K562 (cell line): ENCODE measurements around the gene THUMPD2. TPM values are rescaled to one million over a fixed set of nuclear protein-coding genes. Genes with fewer than 3 reads are reported as not detected.

Source experiments
- ATF7 ChIP-seq: fragments of 450-650 bp; IDR thresholded peaks from 2 replicates; pipeline ENCODE4 v1.7.1; 2014; ENCODE audit warnings: mild to moderate bottlenecking, moderate library complexity
- BCL6 ChIP-seq: fragments of 250-450 bp; sonication (Bioruptor Pico); IDR thresholded peaks from 2 replicates; pipeline ENCODE4 v1.4.0; 2020
- DPF2 ChIP-seq: fragments of 450-650 bp; IDR thresholded peaks from 2 replicates; pipeline ENCODE4 v1.6.1; 2016
- ESRRB ChIP-seq: fragments of 250-450 bp; sonication (Bioruptor Pico); IDR thresholded peaks from 2 replicates; pipeline ENCODE4 v1.5.0; 2020; ENCODE audit warnings: mild to moderate bottlenecking, moderate library complexity, borderline replicate concordance
- ETS2 ChIP-seq: IDR thresholded peaks from 2 replicates; pipeline ENCODE4 v1.6.1; 2016; ENCODE audit warnings: borderline replicate concordance, missing genetic modification characterization, mild to moderate bottlenecking, moderate library complexity, missing compliant biosample characterization; ENCODE audit not compliant: poor library complexity, severe bottlenecking
- FOXM1 ChIP-seq, 2 experiments: fragments of 450-650 bp in 1 of 2; sonication (generic) in 1 of 2; formaldehyde crosslinking in 1 of 2; IDR thresholded peaks; 2 replicates each; pipeline versions ENCODE4 v1.6.1 to v1.9.0; 2017 to 2022; ENCODE audit warnings: low read depth in 2 of 2, mild to moderate bottlenecking in 2 of 2, missing genetic modification reagents in 1 of 2, moderate library complexity in 1 of 2
- KAT2B ChIP-seq: IDR thresholded peaks from one replicate; pipeline ENCODE4 v1.6.1; 2012; ENCODE audit warnings: low read depth, mild to moderate bottlenecking, control low read depth, inconsistent platforms, low read length, moderate library complexity
- MAZ ChIP-seq, 2 experiments: fragments of 450-650 bp in 1 of 2; sonication (generic) in 1 of 2; formaldehyde crosslinking; IDR thresholded peaks in 1 of 2; conservative IDR thresholded peaks in 1 of 2; 2 replicates each; pipeline versions ENCODE4 v1.4.0 to v1.5.0; 2020; ENCODE audit warnings: mild to moderate bottlenecking in 1 of 2, missing genetic modification reagents in 1 of 2
- MBD2 ChIP-seq: sonication (generic); IDR thresholded peaks from 2 replicates; pipeline ENCODE4 v1.6.1; 2016; ENCODE audit warnings: low read depth, borderline replicate concordance
- MEIS2 ChIP-seq: fragments of 450-650 bp; IDR thresholded peaks from 2 replicates; pipeline ENCODE4 v1.6.1; 2014; ENCODE audit warnings: mild to moderate bottlenecking; ENCODE audit not compliant: partially characterized antibody
- MIER1 ChIP-seq: fragments of 450-650 bp; IDR thresholded peaks from 2 replicates; pipeline ENCODE4 v1.6.1; 2016; ENCODE audit warnings: antibody characterized with exemption, mild to moderate bottlenecking, low read depth
- NBN ChIP-seq: fragments of 450-650 bp; IDR thresholded peaks from 2 replicates; pipeline ENCODE4 v1.6.1; 2016; ENCODE audit warnings: low read depth, mild to moderate bottlenecking
- RBM25 ChIP-seq: fragments of 200-400 bp; formaldehyde crosslinking; IDR thresholded peaks from 2 replicates; pipeline ENCODE4 v1.6.1; 2018; ENCODE audit warnings: low read length, low read depth, moderate library complexity; ENCODE audit not compliant: severe bottlenecking
- SIRT6 ChIP-seq: IDR thresholded peaks from one replicate; pipeline ENCODE4 v1.6.1; 2012; ENCODE audit warnings: low read depth, mild to moderate bottlenecking, control low read depth, inconsistent platforms, low read length, moderate library complexity
- SMAD4 ChIP-seq: fragments of 250-450 bp; sonication (Bioruptor Pico); conservative IDR thresholded peaks from 2 replicates; pipeline ENCODE4 v1.8.0; 2021; ENCODE audit warnings: inconsistent platforms, mild to moderate bottlenecking, moderate library complexity
- SPI1 ChIP-seq: IDR thresholded peaks from 2 replicates; pipeline ENCODE4 v1.6.1; 2011; ENCODE audit warnings: low read depth, low read length, control low read depth, borderline replicate concordance
- TBP ChIP-seq: optimal IDR thresholded peaks from 2 replicates; pipeline ENCODE3; 2011; ENCODE audit warnings: low read depth, low read length, improper control_type of control experiment
- ZNF239 ChIP-seq: fragments of 250-450 bp; sonication (Bioruptor Pico); IDR thresholded peaks from 2 replicates; pipeline ENCODE4 v1.4.0; 2020; ENCODE audit warnings: mild to moderate bottlenecking
- ZNF384 ChIP-seq: IDR thresholded peaks from 2 replicates; pipeline ENCODE4 v1.6.1; 2012; ENCODE audit warnings: low read depth, low read length, improper control_type of control experiment
- ZNF41 ChIP-seq: fragments of 250-450 bp; sonication (Bioruptor Pico); conservative IDR thresholded peaks from 2 replicates; pipeline ENCODE4 v1.4.0; 2020; ENCODE audit warnings: mild to moderate bottlenecking
- ZNF668 ChIP-seq: fragments of 250-450 bp; sonication (Bioruptor Pico); IDR thresholded peaks from 2 replicates; pipeline ENCODE4 v1.8.0; 2022; ENCODE audit warnings: mild to moderate bottlenecking, inconsistent platforms
- polyA plus RNA-seq, 8 experiments: library from polyadenylated mRNA; depleted of rRNA in 4 of 8; stranded (reverse) in 5 of 8; unstranded in 3 of 8; fragments of >200 nt; fragmentation: Nextera tagmentation in 2 of 8; fragmentation: Illumina TruSeq in 1 of 8; extraction: Ambion mirVana in 2 of 8; extraction: Trizol in 1 of 8; gene quantifications; 2 replicates each; pipeline versions ENCODE4 v1.2.1 to v1.2.3, GENCODE V29; 2011 to 2014; ENCODE audit warnings: inconsistent platforms in 1 of 8, missing spikeins in 1 of 8
- total RNA-seq, 7 experiments: library from RNA; depleted of rRNA in 6 of 7; stranded (reverse); fragments of >200 nt in 6 of 7; fragmentation: Illumina TruSeq in 2 of 7; extraction: Trizol in 2 of 7; gene quantifications; 2 replicates each; pipeline versions ENCODE4 v1.2.1 to v1.2.3, GENCODE V29; 2011 to 2021; ENCODE audit warnings: low replicate concordance in 1 of 7
- TF ChIP-seq, protein P1 (sequence below): sonication (generic); formaldehyde crosslinking; IDR thresholded peaks from 2 replicates; pipeline ENCODE4 v1.8.0; 2023; ENCODE audit warnings: mild to moderate bottlenecking, missing genetic modification reagents

THUMPD2 gene
- total and polyA plus RNA-seq, 9 of the 15 experiments (the other 6 are each of a cell fraction or from before 2014, with no cell fraction given), result 9.6 to 40.4 (median 24.0) TPM

DNA sequence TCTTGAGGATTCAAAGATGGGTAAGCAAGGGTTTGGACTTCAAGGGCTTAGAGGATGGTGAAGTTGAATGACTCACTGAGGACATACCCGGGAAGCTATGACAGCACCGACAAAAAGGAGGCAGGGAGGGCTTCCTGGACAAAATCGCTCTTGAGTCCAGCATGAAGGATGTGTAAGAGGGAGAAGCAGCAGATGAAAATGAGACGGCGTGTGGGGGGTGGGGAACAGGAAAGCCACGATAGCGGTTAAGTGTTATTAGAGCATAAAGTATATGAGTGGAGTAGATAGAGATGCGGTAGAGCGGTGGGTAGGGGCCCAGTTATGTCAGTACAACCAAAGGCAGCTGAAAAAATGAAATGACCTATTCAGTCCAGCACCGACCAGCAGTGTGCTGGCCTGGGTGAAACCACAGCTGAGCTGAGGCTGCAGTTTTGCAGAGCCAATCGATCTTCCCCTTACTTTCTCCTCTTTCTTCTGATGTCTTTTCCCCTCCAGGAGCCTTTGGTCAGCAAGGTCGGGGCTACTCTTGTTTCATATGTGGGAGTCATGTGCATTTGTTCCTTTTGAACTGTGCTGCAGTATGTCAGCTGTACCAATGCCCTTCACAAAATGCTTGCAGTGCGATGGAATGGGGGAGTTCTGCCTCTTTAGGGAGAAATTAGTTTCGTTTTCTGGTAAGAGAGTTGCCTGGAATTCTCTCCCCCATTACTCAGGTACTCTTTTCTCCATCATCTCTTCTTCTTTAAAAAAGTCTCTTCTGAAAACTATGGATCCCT lies 2.0 kb upstream of the THUMPD2 start (continued):
- no peak for TF ChIP-seq ATF7
- peak; percentile 35 for TF ChIP-seq TBP
- no peak for TF ChIP-seq ZNF668 (CRISPR knock-in tag)
- TF ChIP-seq KAT2B, result no peak
- no peak for TF ChIP-seq SIRT6
- TF ChIP-seq MEIS2, result no peak
- no peak for TF ChIP-seq BCL6 (CRISPR knock-in tag)
- no peak for TF ChIP-seq MIER1
- 0 out of 4 replicates have a peak, but pooled peaks of 1 of the 2 experiments have one; percentile 15 for TF ChIP-seq MAZ (CRISPR knock-in tag; conservative IDR thresholded peaks at IDR 0.05 in 1 of 2, IDR thresholded peaks at IDR 0.05 in 1 of 2)
- no peak for TF ChIP-seq ZNF41 (CRISPR knock-in tag)
- TF ChIP-seq, protein P1, sequence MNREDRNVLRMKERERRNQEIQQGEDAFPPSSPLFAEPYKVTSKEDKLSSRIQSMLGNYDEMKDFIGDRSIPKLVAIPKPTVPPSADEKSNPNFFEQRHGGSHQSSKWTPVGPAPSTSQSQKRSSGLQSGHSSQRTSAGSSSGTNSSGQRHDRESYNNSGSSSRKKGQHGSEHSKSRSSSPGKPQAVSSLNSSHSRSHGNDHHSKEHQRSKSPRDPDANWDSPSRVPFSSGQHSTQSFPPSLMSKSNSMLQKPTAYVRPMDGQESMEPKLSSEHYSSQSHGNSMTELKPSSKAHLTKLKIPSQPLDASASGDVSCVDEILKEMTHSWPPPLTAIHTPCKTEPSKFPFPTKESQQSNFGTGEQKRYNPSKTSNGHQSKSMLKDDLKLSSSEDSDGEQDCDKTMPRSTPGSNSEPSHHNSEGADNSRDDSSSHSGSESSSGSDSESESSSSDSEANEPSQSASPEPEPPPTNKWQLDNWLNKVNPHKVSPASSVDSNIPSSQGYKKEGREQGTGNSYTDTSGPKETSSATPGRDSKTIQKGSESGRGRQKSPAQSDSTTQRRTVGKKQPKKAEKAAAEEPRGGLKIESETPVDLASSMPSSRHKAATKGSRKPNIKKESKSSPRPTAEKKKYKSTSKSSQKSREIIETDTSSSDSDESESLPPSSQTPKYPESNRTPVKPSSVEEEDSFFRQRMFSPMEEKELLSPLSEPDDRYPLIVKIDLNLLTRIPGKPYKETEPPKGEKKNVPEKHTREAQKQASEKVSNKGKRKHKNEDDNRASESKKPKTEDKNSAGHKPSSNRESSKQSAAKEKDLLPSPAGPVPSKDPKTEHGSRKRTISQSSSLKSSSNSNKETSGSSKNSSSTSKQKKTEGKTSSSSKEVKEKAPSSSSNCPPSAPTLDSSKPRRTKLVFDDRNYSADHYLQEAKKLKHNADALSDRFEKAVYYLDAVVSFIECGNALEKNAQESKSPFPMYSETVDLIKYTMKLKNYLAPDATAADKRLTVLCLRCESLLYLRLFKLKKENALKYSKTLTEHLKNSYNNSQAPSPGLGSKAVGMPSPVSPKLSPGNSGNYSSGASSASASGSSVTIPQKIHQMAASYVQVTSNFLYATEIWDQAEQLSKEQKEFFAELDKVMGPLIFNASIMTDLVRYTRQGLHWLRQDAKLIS, result no peak
- TF ChIP-seq MBD2, result no peak
- no peak for TF ChIP-seq SPI1
- peak; percentile 48; the same call in 1 of the 2 replicates for TF ChIP-seq DPF2
- no peak for TF ChIP-seq FOXM1 (IDR thresholded peaks at IDR 0.05; ENCODE audit: low read depth)
- no peak for TF ChIP-seq FOXM1 (CRISPR knock-in tag; IDR thresholded peaks at IDR 0.05; ENCODE audit: low read depth)
- TF ChIP-seq ESRRB (CRISPR knock-in tag), result no peak
- no peak for TF ChIP-seq ZNF239 (CRISPR knock-in tag)
- no peak for TF ChIP-seq ETS2 (tag)
- TF ChIP-seq RBM25, result no peak
- TF ChIP-seq ZNF384, result no peak
- 0 out of 2 replicates have a peak, but pooled peaks have one; percentile 26 for TF ChIP-seq NBN
- TF ChIP-seq SMAD4 (CRISPR knock-in tag), result no peak
